DOHH2 (cell line): ENCODE data around the gene ELK4.

Experiments used
- CTCF ChIP-seq: fragments of 200-600 bp; sonication (generic); IDR thresholded peaks from one replicate; pipeline ENCODE4 v1.5.1; 2014; ENCODE audit warnings: antibody characterized with exemption, mild to moderate bottlenecking, low read depth, low read length; ENCODE audit not compliant: poor library complexity, severe bottlenecking
- EZH2phosphoT487 ChIP-seq: fragments of 200-600 bp; sonication (generic); IDR thresholded peaks from 2 replicates; pipeline ENCODE4 v1.6.1; 2017; ENCODE audit warnings: borderline replicate concordance, mild to moderate bottlenecking, antibody characterized with exemption, low read length, moderate library complexity, mixed read lengths

GRCh38 chr1:205570173-205570501 is 61.7 kb downstream of the ELK4 start:
- TF ChIP-seq CTCF (no peak), EZH2phosphoT487 (no peak)
